Adrenal gland (tissue), 5 donors: ENCODE data around the gene LPXN.

Source experiments
- POLR2A ChIP-seq, 2 donors: fragments of 450-650 bp; IDR thresholded peaks; one replicate each; pipeline ENCODE4 v1.6.1; 2017; ENCODE audit warnings: antibody characterized with exemption in 2 of 2, mild to moderate bottlenecking in 2 of 2, moderate library complexity in 1 of 2
- TF ChIP-seq, protein P1 (sequence below), 6 experiments: fragments of 450-650 bp in 4 of 6; fragments of 200-600 bp in 2 of 6; sonication (generic) in 1 of 6; IDR thresholded peaks; 1 replicate in 5 of 6; 2 replicates in 1 of 6; pipeline versions ENCODE4 v1.5.1 to v1.8.0; 2016 to 2021; ENCODE audit warnings: antibody characterized with exemption in 6 of 6, mild to moderate bottlenecking in 2 of 6, moderate library complexity in 1 of 6
- donor health status: DM: no; HTN: no; CAD: no.

DNA sequence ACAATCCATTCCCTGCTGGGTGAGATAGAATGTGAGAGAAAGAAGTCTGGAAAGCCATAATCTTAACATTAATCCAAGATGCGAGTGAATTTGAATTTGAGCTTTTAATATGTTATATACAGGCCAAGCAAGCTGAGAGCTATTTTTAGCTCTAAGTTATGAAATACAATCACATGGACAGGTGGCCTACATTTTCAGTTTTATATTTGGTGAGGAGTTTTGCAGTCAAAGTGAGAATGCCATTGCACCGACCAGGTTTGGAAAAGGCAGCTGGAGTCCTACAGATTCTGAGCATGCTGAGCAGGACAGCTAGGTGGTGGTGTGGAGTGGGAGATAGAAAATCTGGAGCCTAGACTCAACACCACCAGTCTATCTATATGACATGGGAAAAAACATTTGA is 79.8 kb downstream of the LPXN start:
- no peak for TF ChIP-seq POLR2A (IDR thresholded peaks at IDR 0.05)
- TF ChIP-seq, protein P1, sequence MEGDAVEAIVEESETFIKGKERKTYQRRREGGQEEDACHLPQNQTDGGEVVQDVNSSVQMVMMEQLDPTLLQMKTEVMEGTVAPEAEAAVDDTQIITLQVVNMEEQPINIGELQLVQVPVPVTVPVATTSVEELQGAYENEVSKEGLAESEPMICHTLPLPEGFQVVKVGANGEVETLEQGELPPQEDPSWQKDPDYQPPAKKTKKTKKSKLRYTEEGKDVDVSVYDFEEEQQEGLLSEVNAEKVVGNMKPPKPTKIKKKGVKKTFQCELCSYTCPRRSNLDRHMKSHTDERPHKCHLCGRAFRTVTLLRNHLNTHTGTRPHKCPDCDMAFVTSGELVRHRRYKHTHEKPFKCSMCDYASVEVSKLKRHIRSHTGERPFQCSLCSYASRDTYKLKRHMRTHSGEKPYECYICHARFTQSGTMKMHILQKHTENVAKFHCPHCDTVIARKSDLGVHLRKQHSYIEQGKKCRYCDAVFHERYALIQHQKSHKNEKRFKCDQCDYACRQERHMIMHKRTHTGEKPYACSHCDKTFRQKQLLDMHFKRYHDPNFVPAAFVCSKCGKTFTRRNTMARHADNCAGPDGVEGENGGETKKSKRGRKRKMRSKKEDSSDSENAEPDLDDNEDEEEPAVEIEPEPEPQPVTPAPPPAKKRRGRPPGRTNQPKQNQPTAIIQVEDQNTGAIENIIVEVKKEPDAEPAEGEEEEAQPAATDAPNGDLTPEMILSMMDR (IDR thresholded peaks at IDR 0.05), result no peak
